K562 (cell line): ENCODE data around the gene SRPK2. TPM values are rescaled to one million over a fixed set of nuclear protein-coding genes. Genes with fewer than 3 reads are reported as not detected.

Experiments used
- ATAC-seq: fragments of 200-7000 bp; cut with Tn5 transposase; 3 replicates; pipeline ENCODE4 v1.9.1; 2020; ENCODE audit warnings: moderate library complexity
- BruUV-seq: library from RNA; stranded (reverse); fragments of 400-500 nt; replicated peaks from 2 replicates; lab custom pipeline; 2021; lab: Mats Ljungman, UMichigan
- CTCF ChIA-PET: fragments of 300-600 bp; formaldehyde crosslinking; extraction: SDS; loops from one replicate; lab custom pipeline; 2021; ENCODE audit warnings: low intra/inter-chr PET ratio; lab: Yijun Ruan, JAX
- POLR2A ChIA-PET: fragments of 300-600, 350-650 bp; sonication (Branson Sonifier 250); formaldehyde crosslinking; extraction: SDS; loops from one replicate; lab custom pipeline; 2021; ENCODE audit warnings: antibody characterized with exemption, inconsistent platforms; lab: Yijun Ruan, JAX
- DNase-seq, 4 experiments: peaks; one replicate each; pipeline versions ENCODE4 v3.0.0 to v3.0.0-alpha.2; 2011 to 2018; ENCODE audit warnings: low spot score in 3 of 4, mixed read lengths in 3 of 4; ENCODE audit errors: extremely low read depth in 1 of 4
- FAIRE-seq: peaks from 2 replicates; lab custom pipeline; 2011; peaks lifted over from hg19 to GRCh38; lab: Jason Lieb, UNC
- H2AFZ ChIP-seq: 2 replicates; pipeline ENCODE4 v1.6.0; 2011; ENCODE audit warnings: low read depth, low read length, control low read depth, inconsistent platforms
- H3K27ac ChIP-seq: fragments of 200-600 bp; 3 replicates; pipeline ENCODE4 v1.8.0; 2011; ENCODE audit warnings: low read depth, mild to moderate bottlenecking, control low read depth, inconsistent platforms, low read length, moderate library complexity, mixed read lengths; ENCODE audit errors: extremely low read depth
- H3K27me3 ChIP-seq, 2 experiments: fragments of 300-600 bp in 1 of 2; 2 replicates in 1 of 2; 3 replicates in 1 of 2; pipeline versions ENCODE4 v1.6.0 to v1.8.0; 2011; ENCODE audit warnings: inconsistent platforms in 2 of 2, low read length in 2 of 2, mild to moderate bottlenecking in 1 of 2, mixed read lengths in 1 of 2, moderate library complexity in 1 of 2; ENCODE audit not compliant: control insufficient read depth in 2 of 2, insufficient read depth in 2 of 2
- H3K36me3 ChIP-seq: fragments of 300-600 bp; 3 replicates; pipeline ENCODE4 v1.8.0; 2011; ENCODE audit warnings: mild to moderate bottlenecking, low read length, inconsistent platforms; ENCODE audit not compliant: control insufficient read depth, insufficient read depth
- H3K4me1 ChIP-seq, 2 experiments: fragments of 200-600 bp in 1 of 2; replicated peaks in 1 of 2; 2 replicates in 1 of 2; 3 replicates in 1 of 2; pipeline versions ENCODE4 v1.5.1 to v1.8.0; 2011; ENCODE audit warnings: inconsistent platforms in 2 of 2, low read length in 2 of 2, mild to moderate bottlenecking in 1 of 2, mixed read lengths in 1 of 2, moderate library complexity in 1 of 2; ENCODE audit not compliant: control insufficient read depth in 2 of 2, insufficient read depth in 2 of 2
- H3K4me2 ChIP-seq: 2 replicates; pipeline ENCODE4 v1.6.1; 2011; ENCODE audit warnings: low read length, control low read depth, inconsistent platforms, mixed read lengths; ENCODE audit not compliant: insufficient read depth
- H3K4me3 ChIP-seq: fragments of 200-600 bp; sonication (generic), shearing (Covaris generic); 2 replicates; pipeline ENCODE4 v1.5.1; 2016; ENCODE audit warnings: control low read depth, inconsistent platforms
- H3K79me2 ChIP-seq: fragments of 200-600 bp; 3 replicates; pipeline ENCODE4 v1.8.0; 2011; ENCODE audit warnings: low read length, inconsistent platforms; ENCODE audit not compliant: control insufficient read depth, insufficient read depth
- H3K9ac ChIP-seq, 2 experiments: 2 replicates each; pipeline versions ENCODE4 v1.6.0 to v1.6.1; 2011; ENCODE audit warnings: low read depth in 2 of 2, low read length in 2 of 2, control low read depth in 1 of 2, inconsistent platforms in 1 of 2, mild to moderate bottlenecking in 1 of 2, mixed read lengths in 1 of 2; ENCODE audit not compliant: insufficient read depth in 1 of 2
- H3K9me1 ChIP-seq: one replicate; pipeline ENCODE4 v1.6.0; 2011; ENCODE audit warnings: inconsistent platforms, mild to moderate bottlenecking, low read length, moderate library complexity; ENCODE audit not compliant: control insufficient read depth, insufficient read depth
- H3K9me3 ChIP-seq: replicated peaks from 2 replicates; pipeline ENCODE4 v1.5.1; 2011; ENCODE audit warnings: low read depth, low read length, inconsistent platforms; ENCODE audit not compliant: control insufficient read depth, insufficient read depth
- H4K20me1 ChIP-seq: replicated peaks from 2 replicates; pipeline ENCODE4 v1.6.1; 2011; ENCODE audit warnings: low read length, inconsistent platforms, mixed read lengths; ENCODE audit not compliant: control insufficient read depth, insufficient read depth
- C11orf30 ChIP-seq: fragments of 450-650 bp; IDR thresholded peaks from 2 replicates; pipeline ENCODE4 v1.6.1; 2016; ENCODE audit warnings: low read depth, mild to moderate bottlenecking
- FIP1L1 ChIP-seq: fragments of 200-400 bp; formaldehyde crosslinking; IDR thresholded peaks from 2 replicates; pipeline ENCODE4 v1.6.1; 2018; ENCODE audit warnings: mild to moderate bottlenecking, low read depth, low read length; ENCODE audit not compliant: poor library complexity, severe bottlenecking
- JUNB ChIP-seq: fragments of 450-650 bp; formaldehyde crosslinking; conservative IDR thresholded peaks from 2 replicates; pipeline ENCODE4 v1.4.0; 2020; ENCODE audit warnings: mild to moderate bottlenecking
- MAFF ChIP-seq: IDR thresholded peaks from 2 replicates; pipeline ENCODE4 v1.6.1; 2012; ENCODE audit warnings: low read length, improper control_type of control experiment
- MAFG ChIP-seq: fragments of 450-650 bp; conservative IDR thresholded peaks from 2 replicates; pipeline ENCODE4 v1.6.1; 2016; ENCODE audit warnings: missing genetic modification characterization, missing compliant biosample characterization
- MAFK ChIP-seq: IDR thresholded peaks from 2 replicates; pipeline ENCODE4 v1.6.1; 2011; ENCODE audit warnings: low read length, improper control_type of control experiment
- NONO ChIP-seq, 2 experiments: fragments of 200-400 bp in 1 of 2; fragments of 450-650 bp in 1 of 2; formaldehyde crosslinking in 1 of 2; IDR thresholded peaks; 2 replicates each; pipeline ENCODE4 v1.6.1; 2017; ENCODE audit warnings: low read depth in 2 of 2, mild to moderate bottlenecking in 2 of 2, moderate library complexity in 2 of 2, low read length in 1 of 2
- TCF3 ChIP-seq: sonication (generic); formaldehyde crosslinking; IDR thresholded peaks from 2 replicates; pipeline ENCODE4 v1.4.0; 2020; ENCODE audit warnings: mild to moderate bottlenecking, missing genetic modification reagents
- USF1 ChIP-seq: sonication (generic); formaldehyde crosslinking; IDR thresholded peaks from 2 replicates; pipeline ENCODE4 v1.9.0; 2022; ENCODE audit warnings: mild to moderate bottlenecking, missing genetic modification reagents
- ZNF316 ChIP-seq: fragments of 450-650 bp; IDR thresholded peaks from 2 replicates; pipeline ENCODE4 v1.6.1; 2016
- ZNF695 ChIP-seq: fragments of 450-650 bp; formaldehyde crosslinking; IDR thresholded peaks from 2 replicates; pipeline ENCODE4 v1.4.0; 2020; ENCODE audit warnings: mild to moderate bottlenecking, moderate library complexity
- WGBS: fragments of 100-300 bp; shearing (Covaris generic); methylation state at CpG from one replicate; pipeline ENCODE4 v1.1.6; 2016; ENCODE audit warnings: low coverage, mixed read lengths; ENCODE audit not compliant: insufficient coverage; ENCODE audit errors: missing lambda C conversion rate; 5-methylcytosine and 5-hydroxymethylcytosine counted together
- in situ Hi-C: fragments of 300-500 bp; cut with MboI; formaldehyde crosslinking; loops from 4 replicates; pipeline ENCODE4 v1.15.0; 2018; ENCODE audit warnings: inconsistent platforms, mixed read lengths
- intact Hi-C: fragments of 100-400 bp; cut with micrococcal nuclease; formaldehyde crosslinking; loops from 2 replicates; pipeline ENCODE4 v1.14.2; 2022
- polyA plus RNA-seq, 8 experiments: library from polyadenylated mRNA; depleted of rRNA in 4 of 8; stranded (reverse) in 5 of 8; unstranded in 3 of 8; fragments of >200 nt; fragmentation: Nextera tagmentation in 2 of 8; fragmentation: Illumina TruSeq in 1 of 8; extraction: Ambion mirVana in 2 of 8; extraction: Trizol in 1 of 8; gene quantifications; 2 replicates each; pipeline versions ENCODE4 v1.2.1 to v1.2.3, GENCODE V29; 2011 to 2014; ENCODE audit warnings: inconsistent platforms in 1 of 8, missing spikeins in 1 of 8
- total RNA-seq, 7 experiments: library from RNA; depleted of rRNA in 6 of 7; stranded (reverse); fragments of >200 nt in 6 of 7; fragmentation: Illumina TruSeq in 2 of 7; extraction: Trizol in 2 of 7; gene quantifications; 2 replicates each; pipeline versions ENCODE4 v1.2.1 to v1.2.3, GENCODE V29; 2011 to 2021; ENCODE audit warnings: low replicate concordance in 1 of 7
- TF ChIP-seq, protein P1 (sequence below): fragments of 250-450 bp; sonication (Bioruptor Pico); IDR thresholded peaks from 2 replicates; pipeline ENCODE4 v1.6.1; 2021; ENCODE audit warnings: mild to moderate bottlenecking

SRPK2 gene
- total and polyA plus RNA-seq, 9 of the 15 experiments (the other 6 are each of a cell fraction or from before 2014, with no cell fraction given): 21.5 to 44.7 (median 33.3) TPM

DNA sequence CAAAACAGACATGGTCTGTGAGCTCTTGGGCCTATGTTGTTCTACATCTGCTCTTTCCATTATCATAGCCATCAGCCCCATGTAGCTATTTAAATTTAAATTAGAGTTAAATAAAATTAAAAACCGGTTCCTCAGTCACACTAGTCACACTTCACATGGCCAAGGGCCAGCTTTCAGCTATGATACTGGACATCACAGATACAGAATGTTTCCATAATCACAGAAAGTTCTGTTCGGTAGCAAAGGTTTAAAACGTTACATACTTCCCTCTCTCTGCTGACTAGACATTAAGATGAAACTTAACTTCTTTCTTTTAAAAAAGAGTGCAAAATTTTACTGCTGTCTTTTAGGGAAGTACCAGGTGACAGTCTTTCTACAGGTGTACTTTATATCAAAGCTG is 43.0 kb downstream of the SRPK2 start:
- TF ChIP-seq JUNB (CRISPR knock-in tag) (no peak), FIP1L1 (no peak), NONO (IDR thresholded peaks at IDR 0.05; ENCODE audit: low read depth in 2 of 2, low read length in 1 of 2) (no peak), MAFG (tag) (peak; percentile 64; the same call in 1 of the 2 replicates), ZNF316 (peak; percentile 87), C11orf30 (peak; percentile 80), TCF3 (CRISPR knock-in tag) (no peak), USF1 (CRISPR knock-in tag) (no peak), ZNF695 (CRISPR knock-in tag) (no peak), MAFF (peak; percentile 27; the same call in 1 of the 2 replicates), MAFK (peak; percentile 34; the same call in 1 of the 2 replicates)
- TF ChIP-seq, protein P1, sequence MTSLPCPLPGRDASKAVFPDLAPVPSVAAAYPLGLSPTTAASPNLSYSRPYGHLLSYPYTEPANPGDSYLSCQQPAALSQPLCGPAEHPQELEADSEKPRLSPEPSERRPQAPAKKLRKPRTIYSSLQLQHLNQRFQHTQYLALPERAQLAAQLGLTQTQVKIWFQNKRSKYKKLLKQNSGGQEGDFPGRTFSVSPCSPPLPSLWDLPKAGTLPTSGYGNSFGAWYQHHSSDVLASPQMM (CRISPR knock-in tag): no peak
- TF ChIP-seq, all 486 proteins: peak for 5
- Histone ChIP-seq H3K27ac (no peak overlapping the region; the same call in 2 of the 3 replicates), H3K79me2 (peaks cover 54% of the 10 kb centered on the region), H3K9me1 (no peaks in the 10 kb centered on the region), H3K9me3 (no peaks in the 10 kb centered on the region), H3K27me3 (no peaks in the 10 kb centered on the region), H2AFZ (no peak overlapping the region), H3K36me3 (no peaks in the 10 kb centered on the region), H3K4me1 (peaks cover 9 to 17% of the 10 kb centered on the region in 2 experiments; a peak in 4 of 5 replicates), H3K4me2 (no peak overlapping the region), H3K4me3 (no peak overlapping the region), H3K9ac (no peak overlapping the region), H4K20me1 (0 out of 2 replicates have a peak, but pooled peaks cover 5% of the 10 kb centered on the region)
- no TSS peak for BruUV-seq
- FAIRE-seq (no peak), DNase-seq (no peak), ATAC-seq (peak; percentile 30; the same call in 1 of the 3 replicates)
- WGBS: 12% methylated on average over 3 of the region's 3 CpGs
- in situ Hi-C loops (no loop called here), intact Hi-C loops (no loop called here)
- POLR2A ChIA-PET: interaction anchor here (0.9 to 2.1 kb wide), 8 partner anchors 9 to 84 kb away, joined by 3 to 6 read pairs (median 3); no protein-coding TSS in a partner anchor
- CTCF ChIA-PET: no interaction called here
